HepG2 (cell line): Measurements from ENCODE around the gene CALML6. TPM values are rescaled to one million over a fixed set of nuclear protein-coding genes. Genes with fewer than 3 reads are reported as not detected.

Source experiments
- ATAC-seq: fragments of 200-7000 bp; cut with Tn5 transposase; 3 replicates; pipeline ENCODE4 v1.9.1; 2020; ENCODE audit warnings: mild to moderate bottlenecking, moderate library complexity
- BruUV-seq: library from RNA; stranded (reverse); fragments of 400-500 nt; replicated peaks from 2 replicates; lab custom pipeline; 2021; lab: Mats Ljungman, UMichigan
- CTCF ChIA-PET: fragments of 300-600 bp; formaldehyde crosslinking; extraction: SDS; loops from one replicate; lab custom pipeline; 2021; ENCODE audit warnings: low total read pairs, inconsistent platforms, low intra/inter-chr PET ratio; lab: Yijun Ruan, JAX
- POLR2A ChIA-PET: fragments of 350-600 bp; sonication (Branson Sonifier 250); formaldehyde crosslinking; loops from one replicate; lab custom pipeline; 2020; ENCODE audit warnings: antibody characterized with exemption, inconsistent platforms; lab: Yijun Ruan, JAX
- DNase-seq: peaks from one replicate; pipeline ENCODE4 v3.0.0-alpha.2; 2015; ENCODE audit warnings: low spot score
- FAIRE-seq: peaks from 3 replicates; lab custom pipeline; 2011; peaks lifted over from hg19 to GRCh38; lab: Jason Lieb, UNC
- H2AFZ ChIP-seq: one replicate; pipeline ENCODE4 v1.6.1; 2011; ENCODE audit warnings: low read length, inconsistent platforms
- H3K27ac ChIP-seq: fragments of 300-600 bp; 3 replicates; pipeline ENCODE4 v1.8.0; 2011; ENCODE audit warnings: mixed run types, mild to moderate bottlenecking, mixed read lengths, low read length, inconsistent platforms; ENCODE audit not compliant: insufficient read depth; ENCODE audit errors: extremely low read length
- H3K27me3 ChIP-seq, 2 experiments: fragments of 200-600 bp in 1 of 2; 2 replicates in 1 of 2; 3 replicates in 1 of 2; pipeline versions ENCODE4 v1.6.0 to v1.8.0; 2011; ENCODE audit warnings: low read length in 2 of 2, mild to moderate bottlenecking in 2 of 2, moderate library complexity in 2 of 2, inconsistent platforms in 1 of 2; ENCODE audit not compliant: insufficient read depth in 2 of 2, control insufficient read depth in 1 of 2
- H3K36me3 ChIP-seq, 2 experiments: fragments of 200-600 bp in 1 of 2; replicated peaks in 1 of 2; 2 replicates in 1 of 2; 3 replicates in 1 of 2; pipeline versions ENCODE4 v1.5.1 to v1.8.0; 2011; ENCODE audit warnings: low read length in 2 of 2, inconsistent platforms in 1 of 2; ENCODE audit not compliant: insufficient read depth in 2 of 2, control insufficient read depth in 1 of 2
- H3K4me1 ChIP-seq: 2 replicates; pipeline ENCODE4 v1.5.1; 2012; ENCODE audit warnings: low read length, inconsistent platforms; ENCODE audit not compliant: insufficient read depth
- H3K4me2 ChIP-seq: 2 replicates; pipeline ENCODE4 v1.6.0; 2011; ENCODE audit warnings: low read depth, low read length, inconsistent platforms
- H3K4me3 ChIP-seq, 3 experiments: fragments of 200-600 bp in 1 of 3; sonication (generic), shearing (Covaris generic) in 1 of 3; replicated peaks in 1 of 3; 2 replicates each; pipeline ENCODE4 v1.5.1; 2011 to 2016; ENCODE audit warnings: low read length in 3 of 3, inconsistent platforms in 2 of 3, low read depth in 2 of 3, mild to moderate bottlenecking in 2 of 3, control low read depth in 1 of 3, mixed read lengths in 1 of 3; ENCODE audit not compliant: insufficient read depth in 1 of 3
- H3K79me2 ChIP-seq: one replicate; pipeline ENCODE4 v1.6.1; 2011; ENCODE audit warnings: low read length, inconsistent platforms; ENCODE audit not compliant: insufficient read depth
- H3K9ac ChIP-seq: 2 replicates; pipeline ENCODE4 v1.6.0; 2011; ENCODE audit warnings: mild to moderate bottlenecking, low read depth, low read length, inconsistent platforms; ENCODE audit not compliant: insufficient read depth
- H3K9me3 ChIP-seq: 2 replicates; pipeline ENCODE4 v1.5.1; 2012; ENCODE audit warnings: mild to moderate bottlenecking, low read length
- H4K20me1 ChIP-seq: 2 replicates; pipeline ENCODE4 v1.6.0; 2011; ENCODE audit warnings: inconsistent platforms, mild to moderate bottlenecking, low read length, moderate library complexity; ENCODE audit not compliant: insufficient read depth
- GATAD1 ChIP-seq: IDR thresholded peaks from 2 replicates; pipeline ENCODE4 v1.6.1; 2016; ENCODE audit warnings: missing genetic modification reagents, missing compliant biosample characterization
- HNF4A ChIP-seq: sonication (generic); formaldehyde crosslinking; IDR thresholded peaks from 2 replicates; pipeline ENCODE4 v1.4.0; 2020; ENCODE audit warnings: missing genetic modification reagents
- MATR3 ChIP-seq: sonication (generic); formaldehyde crosslinking; IDR thresholded peaks from 2 replicates; pipeline ENCODE4 v1.4.0; 2020; ENCODE audit warnings: missing genetic modification reagents
- MLX ChIP-seq: IDR thresholded peaks from 2 replicates; pipeline ENCODE4 v1.6.1; 2016
- PRPF4 ChIP-seq: fragments of 200-400 bp; formaldehyde crosslinking; IDR thresholded peaks from 2 replicates; pipeline ENCODE4 v1.6.1; 2016; ENCODE audit warnings: low read length, low read depth; ENCODE audit not compliant: poor library complexity, severe bottlenecking
- XRCC5 ChIP-seq: fragments of 200-400 bp; formaldehyde crosslinking; optimal IDR thresholded peaks from 2 replicates; pipeline ENCODE3; 2017; ENCODE audit warnings: mild to moderate bottlenecking, low read length
- YEATS2 ChIP-seq: sonication (generic); formaldehyde crosslinking; IDR thresholded peaks from 2 replicates; pipeline ENCODE4 v1.4.0; 2020; ENCODE audit warnings: missing genetic modification reagents, borderline replicate concordance
- ZBTB21 ChIP-seq: sonication (generic); formaldehyde crosslinking; IDR thresholded peaks from 2 replicates; pipeline ENCODE4 v1.4.0; 2020; ENCODE audit warnings: missing genetic modification reagents
- ZFP91 ChIP-seq: sonication (generic); formaldehyde crosslinking; IDR thresholded peaks from 2 replicates; pipeline ENCODE4 v1.9.0; 2022; ENCODE audit warnings: missing genetic modification reagents, mild to moderate bottlenecking, borderline replicate concordance
- ZNF205 ChIP-seq: IDR thresholded peaks from 2 replicates; pipeline ENCODE4 v1.6.1; 2018; ENCODE audit warnings: missing biosample characterization, missing genetic modification reagents
- ZNF460 ChIP-seq: sonication (generic); formaldehyde crosslinking; IDR thresholded peaks from 2 replicates; pipeline ENCODE4 v1.5.1; 2020; ENCODE audit warnings: missing genetic modification reagents, mild to moderate bottlenecking, borderline replicate concordance
- ZNF614 ChIP-seq: IDR thresholded peaks from 2 replicates; pipeline ENCODE4 v1.6.1; 2018; ENCODE audit warnings: missing biosample characterization, missing genetic modification reagents, inconsistent platforms, borderline replicate concordance
- ZNF691 ChIP-seq: sonication (generic); formaldehyde crosslinking; IDR thresholded peaks from 2 replicates; pipeline ENCODE4 v1.4.0; 2020; ENCODE audit warnings: missing genetic modification reagents, low read depth, mild to moderate bottlenecking, borderline replicate concordance
- ZNF772 ChIP-seq: sonication (generic); formaldehyde crosslinking; IDR thresholded peaks from 2 replicates; pipeline ENCODE4 v1.5.0; 2020; ENCODE audit warnings: mild to moderate bottlenecking, missing genetic modification reagents
- ZSCAN21 ChIP-seq: sonication (generic); formaldehyde crosslinking; IDR thresholded peaks from 2 replicates; pipeline ENCODE4 v1.8.0; 2022; ENCODE audit warnings: mild to moderate bottlenecking, missing genetic modification reagents, moderate library complexity, borderline replicate concordance
- whole genome bisulfite sequencing: methylation state at CpG from one replicate; pipeline ENCODE4 v1.1.6; 2017; ENCODE audit warnings: low lambda C conversion rate; 5-methylcytosine and 5-hydroxymethylcytosine counted together
- in situ Hi-C: cut with HindIII; loops from 2 replicates; pipeline ENCODE4 v1.10.0; 2017; ENCODE audit warnings: low pct_unique_long_range_greater_than_20kb; ENCODE audit not compliant: extremely low pct_ligation_motif_present
- intact Hi-C: fragments of 100-400 bp; cut with micrococcal nuclease; formaldehyde crosslinking; loops from one replicate; pipeline ENCODE4 v1.10.0; 2022; ENCODE audit not compliant: unreplicated experiment
- polyA plus RNA-seq, 8 experiments: library from polyadenylated mRNA; depleted of rRNA in 3 of 8; stranded (reverse) in 7 of 8; unstranded in 1 of 8; fragments of >200 nt; fragmentation: Illumina TruSeq in 4 of 8; extraction: Trizol in 4 of 8; gene quantifications; 2 replicates each; pipeline versions ENCODE4 v1.2.1 to v1.2.3, GENCODE V29; 2011 to 2016; ENCODE audit warnings: low read depth in 4 of 8, missing spikeins in 1 of 8, mixed read lengths in 1 of 8; ENCODE audit not compliant: insufficient read depth in 1 of 8
- total RNA-seq, 5 experiments: library from RNA; depleted of rRNA; stranded (reverse); fragments of >200 nt; fragmentation: Illumina TruSeq; extraction: Trizol; gene quantifications; 2 replicates each; pipeline ENCODE4 v1.2.3, GENCODE V29; 2016; ENCODE audit warnings: low read depth in 1 of 5
- TF ChIP-seq, protein P1 (sequence below): sonication (generic); IDR thresholded peaks from 2 replicates; pipeline ENCODE4 v1.6.1; 2016; ENCODE audit warnings: low read depth, borderline replicate concordance
- TF ChIP-seq, protein P2 (sequence below), 2 experiments: fragments of 450-650 bp in 1 of 2; sonication (generic) in 1 of 2; formaldehyde crosslinking; IDR thresholded peaks; 2 replicates each; pipeline versions ENCODE4 v1.5.0 to v1.8.0; 2020 to 2022; ENCODE audit warnings: mild to moderate bottlenecking in 1 of 2, missing genetic modification reagents in 1 of 2
- TF ChIP-seq, protein P3 (sequence below): sonication (generic); formaldehyde crosslinking; IDR thresholded peaks from 2 replicates; pipeline ENCODE4 v1.4.0; 2020; ENCODE audit warnings: missing genetic modification reagents

The CALML6 gene
- total and polyA plus RNA-seq, 2 of the 13 experiments (the other 11 are each of a cell fraction or from before 2014, with no cell fraction given): 0.11 to 0.12 TPM

GRCh38 chr1:1916851-1917251, 1.8 kb downstream of the CALML6 start:
- Histone ChIP-seq H3K27ac (no peak overlapping the region), H3K9me3 (no peaks in the 10 kb centered on the region), H3K4me3 (no peak overlapping the region), H3K27me3 (peaks cover 5 to 18% of the 10 kb centered on the region in 2 experiments; a peak in 4 of 5 replicates), H3K4me2 (no peak overlapping the region), H3K79me2 (no peaks in the 10 kb centered on the region), H4K20me1 (no peaks in the 10 kb centered on the region), H2AFZ (no peak overlapping the region), H3K9ac (no peak overlapping the region), H3K36me3 (no peaks in the 10 kb centered on the region), H3K4me1 (peaks cover 54% of the 10 kb centered on the region)
- ChIA-PET POLR2A (no interaction called here), CTCF (no interaction called here)
- in situ Hi-C loops (no loop called here), intact Hi-C loops (no loop called here)
- TF ChIP-seq ZSCAN21 (CRISPR knock-in tag) (no peak), MATR3 (CRISPR knock-in tag) (no peak), HNF4A (CRISPR knock-in tag) (no peak), ZNF691 (no peak), YEATS2 (no peak), ZBTB21 (CRISPR knock-in tag) (no peak), ZNF460 (no peak), GATAD1 (CRISPR knock-in tag) (no peak), ZNF205 (no peak), XRCC5 (no peak), MLX (CRISPR knock-in tag) (no peak), ZFP91 (CRISPR knock-in tag) (no peak), PRPF4 (no peak), ZNF772 (CRISPR knock-in tag) (no peak), ZNF614 (CRISPR knock-in tag) (no peak)
- TF ChIP-seq, protein P1, sequence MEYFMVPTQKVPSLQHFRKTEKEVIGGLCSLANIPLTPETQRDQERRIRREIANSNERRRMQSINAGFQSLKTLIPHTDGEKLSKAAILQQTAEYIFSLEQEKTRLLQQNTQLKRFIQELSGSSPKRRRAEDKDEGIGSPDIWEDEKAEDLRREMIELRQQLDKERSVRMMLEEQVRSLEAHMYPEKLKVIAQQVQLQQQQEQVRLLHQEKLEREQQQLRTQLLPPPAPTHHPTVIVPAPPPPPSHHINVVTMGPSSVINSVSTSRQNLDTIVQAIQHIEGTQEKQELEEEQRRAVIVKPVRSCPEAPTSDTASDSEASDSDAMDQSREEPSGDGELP: no peak
- TF ChIP-seq, protein P2, sequence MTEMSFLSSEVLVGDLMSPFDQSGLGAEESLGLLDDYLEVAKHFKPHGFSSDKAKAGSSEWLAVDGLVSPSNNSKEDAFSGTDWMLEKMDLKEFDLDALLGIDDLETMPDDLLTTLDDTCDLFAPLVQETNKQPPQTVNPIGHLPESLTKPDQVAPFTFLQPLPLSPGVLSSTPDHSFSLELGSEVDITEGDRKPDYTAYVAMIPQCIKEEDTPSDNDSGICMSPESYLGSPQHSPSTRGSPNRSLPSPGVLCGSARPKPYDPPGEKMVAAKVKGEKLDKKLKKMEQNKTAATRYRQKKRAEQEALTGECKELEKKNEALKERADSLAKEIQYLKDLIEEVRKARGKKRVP (CRISPR knock-in tag; IDR thresholded peaks at IDR 0.05): no peak
- TF ChIP-seq, protein P3, sequence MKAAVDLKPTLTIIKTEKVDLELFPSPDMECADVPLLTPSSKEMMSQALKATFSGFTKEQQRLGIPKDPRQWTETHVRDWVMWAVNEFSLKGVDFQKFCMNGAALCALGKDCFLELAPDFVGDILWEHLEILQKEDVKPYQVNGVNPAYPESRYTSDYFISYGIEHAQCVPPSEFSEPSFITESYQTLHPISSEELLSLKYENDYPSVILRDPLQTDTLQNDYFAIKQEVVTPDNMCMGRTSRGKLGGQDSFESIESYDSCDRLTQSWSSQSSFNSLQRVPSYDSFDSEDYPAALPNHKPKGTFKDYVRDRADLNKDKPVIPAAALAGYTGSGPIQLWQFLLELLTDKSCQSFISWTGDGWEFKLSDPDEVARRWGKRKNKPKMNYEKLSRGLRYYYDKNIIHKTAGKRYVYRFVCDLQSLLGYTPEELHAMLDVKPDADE (CRISPR knock-in tag): no peak
- ATAC-seq: no peak
- FAIRE-seq: no peak
- BruUV-seq: no TSS peak
- no peak for DNase-seq
- 69% methylated on average over 11 of the region's 19 CpGs for WGBS
